ENCODE measurements around the gene KIF26B. TPM values are rescaled to one million over a fixed set of nuclear protein-coding genes. Genes with fewer than 3 reads are reported as not detected.
A peak's percentile ranks its signal among the peaks of the same experiment; 100 is the strongest.
"Not testable (repeated sequence)": the region's sequence is repeated elsewhere in the genome, so short reads cannot be mapped to it uniquely, and the experiment has no call there.

Gene KIF26B
- total and polyA plus RNA-seq, 3 experiments from 2014 or later = 0.11 to 0.16 TPM; not detected in 1

- no peaks in the 10 kb centered on the region for H3K36me3 ChIP-seq (ENCODE audit: insufficient read depth, low read length)
- POLR2A ChIA-PET = no interaction called here
- Mint-ChIP-seq H3K27me3 (peaks cover 2 to 15% of the 10 kb centered on the region in 2 donors), H3K4me1 (no peaks in the 10 kb centered on the region), H3K36me3 (no peaks in the 10 kb centered on the region), H3K9me3 (peaks cover 0 to 5% (median 0%) of the 10 kb centered on the region in 5 donors), H3K4me3 (no peak overlapping the region), H3K27ac (no peak overlapping the region)
- CTCF ChIA-PET = no interaction called here
- H3K4me3 ChIP-seq (ENCODE audit: low read length) = no peak overlapping the region
- H3K27ac ChIP-seq (ENCODE audit: low read depth, low read length) = no peak overlapping the region
- no peak for DNase-seq
- no peaks in the 10 kb centered on the region for H3K4me1 ChIP-seq (ENCODE audit: insufficient read depth, low read length)
- no peaks in the 10 kb centered on the region for H3K27me3 ChIP-seq (ENCODE audit: insufficient read depth, low read length, poor library complexity, severe bottlenecking)
- no peaks in the 10 kb centered on the region for H3K9me3 ChIP-seq (ENCODE audit: low read length)
Measured at GRCh38 chr1:245353411-245353810, 198.6 kb downstream of the KIF26B start.

GRCh38 chr1:245353915-245354775 lies 199.4 kb downstream of the KIF26B start:
- Histone ChIP-seq H3K4me3 (ENCODE audit: low read length) (no peak overlapping the region), H3K9me3 (ENCODE audit: low read length) (no peaks in the 10 kb centered on the region), H3K4me1 (ENCODE audit: insufficient read depth, low read length) (no peaks in the 10 kb centered on the region), H3K27me3 (ENCODE audit: insufficient read depth, low read length, poor library complexity, severe bottlenecking) (no peaks in the 10 kb centered on the region), H3K27ac (ENCODE audit: low read depth, low read length) (no peak overlapping the region), H3K36me3 (ENCODE audit: insufficient read depth, low read length) (no peaks in the 10 kb centered on the region)
- peaks cover 2 to 10% of the 10 kb centered on the region in 2 donors for H3K27me3 Mint-ChIP-seq
- no peak overlapping the region for H3K27ac Mint-ChIP-seq
- POLR2A ChIA-PET = no interaction called here
- no peak for DNase-seq
- CTCF ChIA-PET = no interaction called here
- no peaks in the 10 kb centered on the region for H3K4me1 Mint-ChIP-seq
- peaks cover 0 to 2% (median 0%) of the 10 kb centered on the region in 5 donors for H3K9me3 Mint-ChIP-seq
- H3K36me3 Mint-ChIP-seq = no peaks in the 10 kb centered on the region
- H3K4me3 Mint-ChIP-seq = no peak overlapping the region

GRCh38 chr1:245355851-245356630 lies 201.3 kb downstream of the KIF26B start:
- H3K36me3 Mint-ChIP-seq; H3K4me3 Mint-ChIP-seq; POLR2A ChIA-PET; H3K4me3 ChIP-seq (ENCODE audit: low read length); H3K27me3 ChIP-seq (ENCODE audit: insufficient read depth, low read length, poor library complexity, severe bottlenecking); H3K9me3 ChIP-seq (ENCODE audit: low read length); CTCF ChIA-PET; H3K4me1 Mint-ChIP-seq; H3K27ac Mint-ChIP-seq; H3K4me1 ChIP-seq (ENCODE audit: insufficient read depth, low read length); H3K27ac ChIP-seq (ENCODE audit: low read depth, low read length); H3K36me3 ChIP-seq (ENCODE audit: insufficient read depth, low read length); H3K9me3 Mint-ChIP-seq; DNase-seq: not testable (repeated sequence)
- peaks cover 0 to 10% of the 10 kb centered on the region in 2 donors for H3K27me3 Mint-ChIP-seq

GRCh38 chr1:245356891-245357585 lies 202.3 kb downstream of the KIF26B start:
- H3K36me3 ChIP-seq (ENCODE audit: insufficient read depth, low read length) = no peaks in the 10 kb centered on the region
- peaks cover 0 to 6% of the 10 kb centered on the region in 2 donors for H3K27me3 Mint-ChIP-seq
- no peak overlapping the region for H3K27ac ChIP-seq (ENCODE audit: low read depth, low read length)
- H3K9me3 ChIP-seq (ENCODE audit: low read length) = no peaks in the 10 kb centered on the region
- no peaks in the 10 kb centered on the region for H3K4me1 ChIP-seq (ENCODE audit: insufficient read depth, low read length)
- H3K27ac Mint-ChIP-seq = no peak overlapping the region
- peak overlapping the region in 2 of 7 donors; percentile 15 for H3K4me3 Mint-ChIP-seq
- H3K27me3 ChIP-seq (ENCODE audit: insufficient read depth, low read length, poor library complexity, severe bottlenecking) = no peaks in the 10 kb centered on the region
- no peak for DNase-seq
- CTCF ChIA-PET = no interaction called here
- no peak overlapping the region for H3K4me3 ChIP-seq (ENCODE audit: low read length)
- no peaks in the 10 kb centered on the region for H3K36me3 Mint-ChIP-seq
- H3K4me1 Mint-ChIP-seq = no peaks in the 10 kb centered on the region
- peaks cover 0 to 5% (median 0%) of the 10 kb centered on the region in 5 donors for H3K9me3 Mint-ChIP-seq
- POLR2A ChIA-PET = no interaction called here

- H3K27ac ChIP-seq (ENCODE audit: low read depth, low read length); H3K4me3 ChIP-seq (ENCODE audit: low read length); H3K27me3 Mint-ChIP-seq; H3K27me3 ChIP-seq (ENCODE audit: insufficient read depth, low read length, poor library complexity, severe bottlenecking); H3K36me3 Mint-ChIP-seq; DNase-seq; H3K4me3 Mint-ChIP-seq; H3K4me1 Mint-ChIP-seq; H3K27ac Mint-ChIP-seq; H3K9me3 Mint-ChIP-seq; POLR2A ChIA-PET; H3K4me1 ChIP-seq (ENCODE audit: insufficient read depth, low read length); H3K36me3 ChIP-seq (ENCODE audit: insufficient read depth, low read length); H3K9me3 ChIP-seq (ENCODE audit: low read length); CTCF ChIA-PET: not testable (repeated sequence)
Measured at GRCh38 chr1:245359101-245359680, 204.4 kb downstream of the KIF26B start.

GRCh38 chr1:245361065-245361464 lies 206.3 kb downstream of the KIF26B start:
- Histone ChIP-seq H3K9me3 (ENCODE audit: low read length) (no peaks in the 10 kb centered on the region), H3K36me3 (ENCODE audit: insufficient read depth, low read length) (no peaks in the 10 kb centered on the region), H3K27ac (ENCODE audit: low read depth, low read length) (no peak overlapping the region), H3K27me3 (ENCODE audit: insufficient read depth, low read length, poor library complexity, severe bottlenecking) (no peaks in the 10 kb centered on the region), H3K4me1 (ENCODE audit: insufficient read depth, low read length) (no peaks in the 10 kb centered on the region), H3K4me3 (ENCODE audit: low read length) (no peak overlapping the region)
- no peaks in the 10 kb centered on the region for H3K4me1 Mint-ChIP-seq
- H3K27me3 Mint-ChIP-seq = peaks cover 3 to 4% of the 10 kb centered on the region in 2 donors
- H3K9me3 Mint-ChIP-seq = peaks cover 0 to 5% (median 0%) of the 10 kb centered on the region in 5 donors
- CTCF ChIA-PET = no interaction called here
- POLR2A ChIA-PET = no interaction called here
- H3K27ac Mint-ChIP-seq = no peak overlapping the region
- H3K4me3 Mint-ChIP-seq = no peak overlapping the region
- DNase-seq = no peak
- no peaks in the 10 kb centered on the region for H3K36me3 Mint-ChIP-seq

DNA sequence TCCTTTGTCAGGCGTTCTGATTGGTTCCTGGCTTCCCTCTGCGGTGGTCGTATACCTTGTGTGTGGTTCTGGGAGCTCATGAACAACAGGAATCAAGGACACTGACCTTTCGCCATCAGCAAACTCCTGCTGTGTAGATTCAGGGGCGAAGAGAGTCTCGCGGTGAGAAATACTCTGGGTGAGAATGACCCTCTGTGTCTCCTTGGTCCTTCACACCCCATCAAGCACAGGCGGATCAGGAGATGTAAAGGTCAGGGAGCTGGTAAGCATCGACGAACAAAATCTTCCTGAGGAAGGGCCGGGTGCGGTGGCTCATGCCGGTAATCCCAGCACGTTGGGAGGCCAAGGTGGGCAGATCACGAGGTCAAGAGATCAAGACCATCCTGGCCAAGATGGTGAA lies 207.2 kb downstream of the KIF26B start:
- no peak overlapping the region for H3K27ac ChIP-seq (ENCODE audit: low read depth, low read length)
- Mint-ChIP-seq H3K4me3 (no peak overlapping the region), H3K4me1 (no peaks in the 10 kb centered on the region), H3K27me3 (peaks cover 3 to 4% of the 10 kb centered on the region in 2 donors), H3K36me3 (no peaks in the 10 kb centered on the region), H3K27ac (no peak overlapping the region), H3K9me3 (peaks cover 0 to 5% (median 0%) of the 10 kb centered on the region in 5 donors)
- ChIA-PET CTCF (no interaction called here), POLR2A (no interaction called here)
- no peaks in the 10 kb centered on the region for H3K27me3 ChIP-seq (ENCODE audit: insufficient read depth, low read length, poor library complexity, severe bottlenecking)
- no peak overlapping the region for H3K4me3 ChIP-seq (ENCODE audit: low read length)
- no peaks in the 10 kb centered on the region for H3K36me3 ChIP-seq (ENCODE audit: insufficient read depth, low read length)
- no peaks in the 10 kb centered on the region for H3K4me1 ChIP-seq (ENCODE audit: insufficient read depth, low read length)
- H3K9me3 ChIP-seq (ENCODE audit: low read length) = no peaks in the 10 kb centered on the region
- no peak for DNase-seq
